GM12878 (cell line): ENCODE measurements around the gene RDH5. TPM values are rescaled to one million over a fixed set of nuclear protein-coding genes. Genes with fewer than 3 reads are reported as not detected.
A peak's percentile ranks its signal among the peaks of the same experiment; 100 is the strongest.

Experiments
- BHLHE40 ChIP-seq, 2 experiments: fragments of 450-650 bp in 1 of 2; IDR thresholded peaks; 2 replicates each; pipeline ENCODE4 v1.6.1; 2011 to 2017; ENCODE audit warnings: low read depth in 2 of 2, borderline replicate concordance in 1 of 2, improper control_type of control experiment in 1 of 2, low read length in 1 of 2, mild to moderate bottlenecking in 1 of 2
- CHD1 ChIP-seq: IDR thresholded peaks from 2 replicates; pipeline ENCODE4 v1.6.1; 2012; ENCODE audit warnings: low read depth, low read length, improper control_type of control experiment
- HCFC1 ChIP-seq: fragments of 150-350 bp; IDR thresholded peaks from 2 replicates; pipeline ENCODE4 v1.6.1; 2014; ENCODE audit warnings: low read length
- MEF2A ChIP-seq: IDR thresholded peaks from 2 replicates; pipeline ENCODE4 v1.6.1; 2011; ENCODE audit warnings: low read depth, mild to moderate bottlenecking, low read length, moderate library complexity; ENCODE audit not compliant: insufficient read depth
- MTA3 ChIP-seq: IDR thresholded peaks from 2 replicates; pipeline ENCODE4 v1.6.1; 2012; ENCODE audit warnings: low read length, inconsistent platforms, borderline replicate concordance
- NFYA ChIP-seq: IDR thresholded peaks from 2 replicates; pipeline ENCODE4 v1.6.1; 2011; ENCODE audit warnings: low read depth, mild to moderate bottlenecking, low read length, improper control_type of control experiment, borderline replicate concordance
- NR2C2 ChIP-seq: IDR thresholded peaks from 2 replicates; pipeline ENCODE4 v1.6.1; 2011; ENCODE audit warnings: borderline replicate concordance, low read depth; ENCODE audit not compliant: control insufficient read depth, insufficient read length
- NRF1 ChIP-seq: conservative IDR thresholded peaks from 2 replicates; pipeline ENCODE4 v1.6.1; 2011; ENCODE audit warnings: mild to moderate bottlenecking, low read depth, low read length, improper control_type of control experiment
- RBBP5 ChIP-seq: fragments of 200-600 bp; sonication (generic); conservative IDR thresholded peaks from 2 replicates; pipeline ENCODE4 v1.6.1; 2016
- RELA ChIP-seq: fragments of 450-650 bp; IDR thresholded peaks from 2 replicates; pipeline ENCODE4 v1.8.0; 2014; ENCODE audit warnings: borderline replicate concordance; ENCODE audit not compliant: partially characterized antibody
- TBL1XR1 ChIP-seq: IDR thresholded peaks from 2 replicates; pipeline ENCODE4 v1.6.1; 2012; ENCODE audit warnings: low read depth, low read length, improper control_type of control experiment
- YY1 ChIP-seq: IDR thresholded peaks from 2 replicates; pipeline ENCODE4 v1.6.1; 2011; ENCODE audit warnings: low read depth, mild to moderate bottlenecking, low read length
- ZNF622 ChIP-seq: fragments of 450-650 bp; IDR thresholded peaks from 2 replicates; pipeline ENCODE4 v1.6.1; 2017; ENCODE audit warnings: mild to moderate bottlenecking, inconsistent platforms
- polyA plus RNA-seq, 11 experiments: library from polyadenylated mRNA; depleted of rRNA in 4 of 11; unstranded in 6 of 11; stranded (reverse) in 5 of 11; fragments of >200 nt; fragmentation: Nextera tagmentation in 4 of 11; fragmentation: Illumina TruSeq in 1 of 11; extraction: Ambion mirVana in 4 of 11; extraction: Trizol in 1 of 11; gene quantifications; 1 replicate in 1 of 11; 2 replicates in 10 of 11; pipeline versions ENCODE4 v1.2.1 to v1.2.3, GENCODE V29; 2011 to 2016; ENCODE audit warnings: inconsistent platforms in 2 of 11, missing spikeins in 2 of 11, low read depth in 1 of 11
- total RNA-seq, 4 experiments: library from RNA; depleted of rRNA in 3 of 4; stranded (reverse); fragments of >200 nt in 3 of 4; fragmentation: Illumina TruSeq in 1 of 4; extraction: Trizol in 1 of 4; gene quantifications; 2 replicates each; pipeline versions ENCODE4 v1.2.1 to v1.2.3, GENCODE V29; 2013 to 2021
- TF ChIP-seq, protein P1 (sequence below): fragments of 450-650 bp; formaldehyde crosslinking; IDR thresholded peaks from 2 replicates; pipeline ENCODE4 v1.4.0; 2020; ENCODE audit warnings: mild to moderate bottlenecking, moderate library complexity
- TF ChIP-seq, protein P2 (sequence below): fragments of 450-650 bp; IDR thresholded peaks from 2 replicates; pipeline ENCODE4 v1.6.1; 2016; ENCODE audit warnings: mild to moderate bottlenecking
- TF ChIP-seq, protein P3 (sequence below): fragments of 450-650 bp; IDR thresholded peaks from 2 replicates; pipeline ENCODE4 v1.6.1; 2017; ENCODE audit warnings: mild to moderate bottlenecking, moderate library complexity
- TF ChIP-seq, protein P4 (sequence below): fragments of 450-650 bp; IDR thresholded peaks from 2 replicates; pipeline ENCODE4 v1.6.1; 2017; ENCODE audit warnings: low read depth, mild to moderate bottlenecking, moderate library complexity
- TF ChIP-seq, protein P5 (sequence below): fragments of 450-650 bp; IDR thresholded peaks from 2 replicates; pipeline ENCODE4 v1.6.1; 2016; ENCODE audit warnings: mild to moderate bottlenecking

RDH5 gene
- total and polyA plus RNA-seq, 10 of the 15 experiments (the other 5 are each of a cell fraction or from before 2014, with no cell fraction given): 2.6 to 11.6 (median 7.3) TPM

DNA sequence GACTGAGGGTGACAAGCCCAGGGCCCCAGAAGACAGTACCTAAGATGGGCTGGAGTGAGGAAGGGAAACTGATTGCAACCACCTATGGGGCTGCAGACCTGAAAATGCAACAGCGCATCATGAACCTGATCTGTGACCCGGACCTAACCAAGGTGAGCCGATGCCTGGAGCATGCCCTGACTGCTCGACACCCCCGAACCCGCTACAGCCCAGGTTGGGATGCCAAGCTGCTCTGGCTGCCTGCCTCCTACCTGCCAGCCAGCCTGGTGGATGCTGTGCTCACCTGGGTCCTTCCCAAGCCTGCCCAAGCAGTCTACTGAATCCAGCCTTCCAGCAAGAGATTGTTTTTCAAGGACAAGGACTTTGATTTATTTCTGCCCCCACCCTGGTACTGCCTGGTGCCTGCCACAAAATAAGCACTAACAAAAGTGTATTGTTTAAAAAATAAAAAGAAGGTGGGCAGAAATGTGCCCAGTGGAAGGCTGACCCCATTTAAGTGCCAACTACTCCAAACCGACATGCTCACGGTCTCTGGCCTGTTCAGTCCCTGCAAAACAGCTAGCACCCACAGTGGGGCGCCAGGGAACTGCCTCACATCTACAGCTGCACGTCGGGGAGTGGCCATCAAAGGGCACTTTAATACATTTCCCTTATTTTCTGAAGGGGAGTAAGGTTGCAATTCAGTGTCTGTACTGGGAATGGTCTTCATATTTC lies 4.2 kb downstream of the RDH5 start (continued):
- TF ChIP-seq, protein P1, sequence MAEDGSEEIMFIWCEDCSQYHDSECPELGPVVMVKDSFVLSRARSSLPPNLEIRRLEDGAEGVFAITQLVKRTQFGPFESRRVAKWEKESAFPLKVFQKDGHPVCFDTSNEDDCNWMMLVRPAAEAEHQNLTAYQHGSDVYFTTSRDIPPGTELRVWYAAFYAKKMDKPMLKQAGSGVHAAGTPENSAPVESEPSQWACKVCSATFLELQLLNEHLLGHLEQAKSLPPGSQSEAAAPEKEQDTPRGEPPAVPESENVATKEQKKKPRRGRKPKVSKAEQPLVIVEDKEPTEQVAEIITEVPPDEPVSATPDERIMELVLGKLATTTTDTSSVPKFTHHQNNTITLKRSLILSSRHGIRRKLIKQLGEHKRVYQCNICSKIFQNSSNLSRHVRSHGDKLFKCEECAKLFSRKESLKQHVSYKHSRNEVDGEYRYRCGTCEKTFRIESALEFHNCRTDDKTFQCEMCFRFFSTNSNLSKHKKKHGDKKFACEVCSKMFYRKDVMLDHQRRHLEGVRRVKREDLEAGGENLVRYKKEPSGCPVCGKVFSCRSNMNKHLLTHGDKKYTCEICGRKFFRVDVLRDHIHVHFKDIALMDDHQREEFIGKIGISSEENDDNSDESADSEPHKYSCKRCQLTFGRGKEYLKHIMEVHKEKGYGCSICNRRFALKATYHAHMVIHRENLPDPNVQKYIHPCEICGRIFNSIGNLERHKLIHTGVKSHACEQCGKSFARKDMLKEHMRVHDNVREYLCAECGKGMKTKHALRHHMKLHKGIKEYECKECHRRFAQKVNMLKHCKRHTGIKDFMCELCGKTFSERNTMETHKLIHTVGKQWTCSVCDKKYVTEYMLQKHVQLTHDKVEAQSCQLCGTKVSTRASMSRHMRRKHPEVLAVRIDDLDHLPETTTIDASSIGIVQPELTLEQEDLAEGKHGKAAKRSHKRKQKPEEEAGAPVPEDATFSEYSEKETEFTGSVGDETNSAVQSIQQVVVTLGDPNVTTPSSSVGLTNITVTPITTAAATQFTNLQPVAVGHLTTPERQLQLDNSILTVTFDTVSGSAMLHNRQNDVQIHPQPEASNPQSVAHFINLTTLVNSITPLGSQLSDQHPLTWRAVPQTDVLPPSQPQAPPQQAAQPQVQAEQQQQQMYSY (CRISPR knock-in tag): no peak
- TF ChIP-seq YY1 (peak; percentile 75), NR2C2 (no peak), MTA3 (no peak), MEF2A (no peak), CHD1 (no peak), NFYA (no peak), HCFC1 (no peak), TBL1XR1 (no peak), NRF1 (no peak), RELA (no peak), BHLHE40 (IDR thresholded peaks at IDR 0.05; ENCODE audit: borderline replicate concordance in 1 of 2, low read depth in 2 of 2, low read length in 1 of 2) (no peak), RBBP5 (no peak), ZNF622 (no peak)
- TF ChIP-seq, protein P2, sequence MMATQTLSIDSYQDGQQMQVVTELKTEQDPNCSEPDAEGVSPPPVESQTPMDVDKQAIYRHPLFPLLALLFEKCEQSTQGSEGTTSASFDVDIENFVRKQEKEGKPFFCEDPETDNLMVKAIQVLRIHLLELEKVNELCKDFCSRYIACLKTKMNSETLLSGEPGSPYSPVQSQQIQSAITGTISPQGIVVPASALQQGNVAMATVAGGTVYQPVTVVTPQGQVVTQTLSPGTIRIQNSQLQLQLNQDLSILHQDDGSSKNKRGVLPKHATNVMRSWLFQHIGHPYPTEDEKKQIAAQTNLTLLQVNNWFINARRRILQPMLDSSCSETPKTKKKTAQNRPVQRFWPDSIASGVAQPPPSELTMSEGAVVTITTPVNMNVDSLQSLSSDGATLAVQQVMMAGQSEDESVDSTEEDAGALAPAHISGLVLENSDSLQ: peak; percentile 53; the same call in 1 of the 2 replicates
- TF ChIP-seq, protein P3, sequence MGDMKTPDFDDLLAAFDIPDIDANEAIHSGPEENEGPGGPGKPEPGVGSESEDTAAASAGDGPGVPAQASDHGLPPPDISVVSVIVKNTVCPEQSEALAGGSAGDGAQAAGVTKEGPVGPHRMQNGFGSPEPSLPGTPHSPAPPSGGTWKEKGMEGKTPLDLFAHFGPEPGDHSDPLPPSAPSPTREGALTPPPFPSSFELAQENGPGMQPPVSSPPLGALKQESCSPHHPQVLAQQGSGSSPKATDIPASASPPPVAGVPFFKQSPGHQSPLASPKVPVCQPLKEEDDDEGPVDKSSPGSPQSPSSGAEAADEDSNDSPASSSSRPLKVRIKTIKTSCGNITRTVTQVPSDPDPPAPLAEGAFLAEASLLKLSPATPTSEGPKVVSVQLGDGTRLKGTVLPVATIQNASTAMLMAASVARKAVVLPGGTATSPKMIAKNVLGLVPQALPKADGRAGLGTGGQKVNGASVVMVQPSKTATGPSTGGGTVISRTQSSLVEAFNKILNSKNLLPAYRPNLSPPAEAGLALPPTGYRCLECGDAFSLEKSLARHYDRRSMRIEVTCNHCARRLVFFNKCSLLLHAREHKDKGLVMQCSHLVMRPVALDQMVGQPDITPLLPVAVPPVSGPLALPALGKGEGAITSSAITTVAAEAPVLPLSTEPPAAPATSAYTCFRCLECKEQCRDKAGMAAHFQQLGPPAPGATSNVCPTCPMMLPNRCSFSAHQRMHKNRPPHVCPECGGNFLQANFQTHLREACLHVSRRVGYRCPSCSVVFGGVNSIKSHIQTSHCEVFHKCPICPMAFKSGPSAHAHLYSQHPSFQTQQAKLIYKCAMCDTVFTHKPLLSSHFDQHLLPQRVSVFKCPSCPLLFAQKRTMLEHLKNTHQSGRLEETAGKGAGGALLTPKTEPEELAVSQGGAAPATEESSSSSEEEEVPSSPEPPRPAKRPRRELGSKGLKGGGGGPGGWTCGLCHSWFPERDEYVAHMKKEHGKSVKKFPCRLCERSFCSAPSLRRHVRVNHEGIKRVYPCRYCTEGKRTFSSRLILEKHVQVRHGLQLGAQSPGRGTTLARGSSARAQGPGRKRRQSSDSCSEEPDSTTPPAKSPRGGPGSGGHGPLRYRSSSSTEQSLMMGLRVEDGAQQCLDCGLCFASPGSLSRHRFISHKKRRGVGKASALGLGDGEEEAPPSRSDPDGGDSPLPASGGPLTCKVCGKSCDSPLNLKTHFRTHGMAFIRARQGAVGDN: no peak
- TF ChIP-seq, protein P4, sequence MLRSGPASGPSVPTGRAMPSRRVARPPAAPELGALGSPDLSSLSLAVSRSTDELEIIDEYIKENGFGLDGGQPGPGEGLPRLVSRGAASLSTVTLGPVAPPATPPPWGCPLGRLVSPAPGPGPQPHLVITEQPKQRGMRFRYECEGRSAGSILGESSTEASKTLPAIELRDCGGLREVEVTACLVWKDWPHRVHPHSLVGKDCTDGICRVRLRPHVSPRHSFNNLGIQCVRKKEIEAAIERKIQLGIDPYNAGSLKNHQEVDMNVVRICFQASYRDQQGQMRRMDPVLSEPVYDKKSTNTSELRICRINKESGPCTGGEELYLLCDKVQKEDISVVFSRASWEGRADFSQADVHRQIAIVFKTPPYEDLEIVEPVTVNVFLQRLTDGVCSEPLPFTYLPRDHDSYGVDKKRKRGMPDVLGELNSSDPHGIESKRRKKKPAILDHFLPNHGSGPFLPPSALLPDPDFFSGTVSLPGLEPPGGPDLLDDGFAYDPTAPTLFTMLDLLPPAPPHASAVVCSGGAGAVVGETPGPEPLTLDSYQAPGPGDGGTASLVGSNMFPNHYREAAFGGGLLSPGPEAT: no peak
- TF ChIP-seq, protein P5, sequence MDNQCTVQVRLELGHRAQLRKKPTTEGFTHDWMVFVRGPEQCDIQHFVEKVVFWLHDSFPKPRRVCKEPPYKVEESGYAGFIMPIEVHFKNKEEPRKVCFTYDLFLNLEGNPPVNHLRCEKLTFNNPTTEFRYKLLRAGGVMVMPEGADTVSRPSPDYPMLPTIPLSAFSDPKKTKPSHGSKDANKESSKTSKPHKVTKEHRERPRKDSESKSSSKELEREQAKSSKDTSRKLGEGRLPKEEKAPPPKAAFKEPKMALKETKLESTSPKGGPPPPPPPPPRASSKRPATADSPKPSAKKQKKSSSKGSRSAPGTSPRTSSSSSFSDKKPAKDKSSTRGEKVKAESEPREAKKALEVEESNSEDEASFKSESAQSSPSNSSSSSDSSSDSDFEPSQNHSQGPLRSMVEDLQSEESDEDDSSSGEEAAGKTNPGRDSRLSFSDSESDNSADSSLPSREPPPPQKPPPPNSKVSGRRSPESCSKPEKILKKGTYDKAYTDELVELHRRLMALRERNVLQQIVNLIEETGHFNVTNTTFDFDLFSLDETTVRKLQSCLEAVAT: no peak
